ENCODE results near the gene OR8G1. TPM values are rescaled to one million over a fixed set of nuclear protein-coding genes. Genes with fewer than 3 reads are reported as not detected.

Gene OR8G1, protein sequence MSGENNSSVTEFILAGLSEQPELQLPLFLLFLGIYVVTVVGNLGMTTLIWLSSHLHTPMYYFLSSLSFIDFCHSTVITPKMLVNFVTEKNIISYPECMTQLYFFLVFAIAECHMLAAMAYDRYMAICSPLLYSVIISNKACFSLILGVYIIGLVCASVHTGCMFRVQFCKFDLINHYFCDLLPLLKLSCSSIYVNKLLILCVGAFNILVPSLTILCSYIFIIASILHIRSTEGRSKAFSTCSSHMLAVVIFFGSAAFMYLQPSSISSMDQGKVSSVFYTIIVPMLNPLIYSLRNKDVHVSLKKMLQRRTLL
- total RNA-seq (ENCODE audit: low replicate concordance), result not detected in 2 replicates

DNA sequence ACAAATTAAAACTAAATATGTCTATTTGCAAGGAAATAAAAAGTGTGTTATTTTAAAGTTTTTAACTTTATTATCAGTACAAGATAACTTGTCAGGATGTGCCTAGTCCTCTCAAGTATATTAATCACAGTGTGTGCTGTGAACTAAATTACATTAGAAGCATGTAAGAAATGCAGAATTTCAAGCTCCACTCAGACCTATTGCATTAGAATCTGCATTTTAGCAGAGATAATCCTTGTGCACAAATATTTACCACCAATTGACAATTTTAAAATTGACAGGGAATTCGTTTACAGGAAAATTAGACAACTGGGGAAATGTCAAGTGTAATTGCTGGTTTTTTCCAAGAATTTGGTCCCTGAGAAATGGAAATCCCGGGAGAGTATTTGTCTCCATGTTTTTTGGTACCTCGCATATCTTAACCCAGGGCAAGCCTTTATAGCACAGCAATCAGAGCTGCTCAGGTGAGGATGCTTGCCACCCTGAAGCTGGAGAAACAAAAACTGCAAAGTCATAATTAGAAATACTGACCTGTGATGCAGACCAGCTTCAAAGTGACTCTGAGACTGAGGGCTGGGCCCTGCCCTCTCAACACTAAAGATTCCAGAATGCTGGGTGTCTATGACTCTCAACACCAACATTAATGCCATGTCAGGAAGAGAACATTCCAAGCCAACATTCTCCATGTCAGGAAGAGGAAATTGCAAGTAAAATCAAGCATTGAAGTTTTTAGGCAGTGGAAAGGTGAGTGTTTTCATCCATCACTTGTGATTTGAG lies at the start of gene OR8G1:
TSS of gene OR8G1 (plus strand) at position 475 of the 777 bp plus-strand sequence. CDS start 8,581 bp downstream, outside the sequence.
- Histone ChIP-seq H3K36me3 (no peaks in the 10 kb centered on the region), H3K4me1 (no peaks in the 10 kb centered on the region), H3K9me3 (ENCODE audit: low read depth) (no peaks in the 10 kb centered on the region), H2AFZ (replicated peaks) (no peak within 1 kb of the TSS), H4K20me1 (ENCODE audit: low read depth) (no peaks in the 10 kb centered on the region), H3K27ac (no peak within 1 kb of the TSS), H3K79me2 (ENCODE audit: low read depth) (no peaks in the 10 kb centered on the region), H3K4me3 (no peak within 1 kb of the TSS), H3K27me3 (no peaks in the 10 kb centered on the region), H3F3A (ENCODE audit: low read depth) (no peaks in the 10 kb centered on the region), H3K4me2 (no peak within 1 kb of the TSS), H3K9ac (no peak within 1 kb of the TSS)
- no peak for DNase-seq (ENCODE audit: low spot score)
- Mint-ChIP-seq H3K27me3 (ENCODE audit: insufficient read depth, low read depth) (no peaks in the 10 kb centered on the region), H3K9me3 (no peaks in the 10 kb centered on the region), H3K27ac (no peak within 1 kb of the TSS), H3K4me1 (no peaks in the 10 kb centered on the region), H3K4me3 (no peak within 1 kb of the TSS), H3K36me3 (no peaks in the 10 kb centered on the region)
- no peak for TF ChIP-seq EZH2 (IDR thresholded peaks at IDR 0.05)
- TF ChIP-seq, protein P1, sequence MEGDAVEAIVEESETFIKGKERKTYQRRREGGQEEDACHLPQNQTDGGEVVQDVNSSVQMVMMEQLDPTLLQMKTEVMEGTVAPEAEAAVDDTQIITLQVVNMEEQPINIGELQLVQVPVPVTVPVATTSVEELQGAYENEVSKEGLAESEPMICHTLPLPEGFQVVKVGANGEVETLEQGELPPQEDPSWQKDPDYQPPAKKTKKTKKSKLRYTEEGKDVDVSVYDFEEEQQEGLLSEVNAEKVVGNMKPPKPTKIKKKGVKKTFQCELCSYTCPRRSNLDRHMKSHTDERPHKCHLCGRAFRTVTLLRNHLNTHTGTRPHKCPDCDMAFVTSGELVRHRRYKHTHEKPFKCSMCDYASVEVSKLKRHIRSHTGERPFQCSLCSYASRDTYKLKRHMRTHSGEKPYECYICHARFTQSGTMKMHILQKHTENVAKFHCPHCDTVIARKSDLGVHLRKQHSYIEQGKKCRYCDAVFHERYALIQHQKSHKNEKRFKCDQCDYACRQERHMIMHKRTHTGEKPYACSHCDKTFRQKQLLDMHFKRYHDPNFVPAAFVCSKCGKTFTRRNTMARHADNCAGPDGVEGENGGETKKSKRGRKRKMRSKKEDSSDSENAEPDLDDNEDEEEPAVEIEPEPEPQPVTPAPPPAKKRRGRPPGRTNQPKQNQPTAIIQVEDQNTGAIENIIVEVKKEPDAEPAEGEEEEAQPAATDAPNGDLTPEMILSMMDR (IDR thresholded peaks at IDR 0.05), result no peak
- no peak for TF ChIP-seq EZH2phosphoT487 (IDR thresholded peaks at IDR 0.05)

DNA sequence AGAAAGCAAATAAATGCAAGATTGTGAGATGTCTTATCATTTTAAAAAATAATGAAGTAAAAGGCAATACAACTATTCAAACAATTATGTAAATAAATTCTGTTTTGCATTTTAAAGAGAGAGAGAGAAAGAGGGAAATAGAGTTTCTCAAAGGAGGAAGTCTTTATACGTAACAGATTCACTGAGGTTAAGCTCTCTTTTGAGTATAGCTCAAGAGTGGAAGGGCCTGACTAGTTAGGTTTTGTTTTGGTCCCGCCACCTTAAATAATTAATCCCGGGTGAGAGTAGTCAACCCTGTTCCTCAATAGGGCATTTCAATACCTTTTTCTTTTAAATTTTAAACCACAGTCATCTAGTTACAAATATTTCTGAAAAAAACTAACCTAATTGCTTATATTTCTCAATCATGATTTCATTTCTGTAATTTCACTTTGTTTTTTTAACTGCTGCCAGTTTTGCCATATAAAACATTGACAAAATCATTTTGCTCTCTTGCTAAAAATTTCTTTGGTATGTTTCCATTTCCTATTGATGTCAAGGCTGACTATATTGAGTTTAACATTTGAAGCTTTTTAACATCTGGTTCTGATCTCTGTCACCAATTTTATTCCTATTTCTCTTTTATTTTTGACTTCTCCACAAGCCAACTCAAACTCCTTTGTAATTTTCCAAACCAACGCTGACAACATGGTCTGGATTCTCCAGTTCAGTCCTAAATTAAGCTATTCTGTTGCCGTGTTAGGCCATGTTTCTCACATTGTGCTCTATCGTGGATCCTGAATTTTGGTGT lies 47.5 kb upstream of the OR8G1 start:
- Histone ChIP-seq H2AFZ (replicated peaks) (no peak overlapping the region), H3K4me3 (no peak overlapping the region), H3K9ac (no peak overlapping the region), H3K27me3 (no peaks in the 10 kb centered on the region), H3K27ac (no peak overlapping the region), H4K20me1 (ENCODE audit: low read depth) (no peaks in the 10 kb centered on the region), H3F3A (ENCODE audit: low read depth) (peaks cover 28% of the 10 kb centered on the region), H3K4me1 (peaks cover 47% of the 10 kb centered on the region), H3K36me3 (no peaks in the 10 kb centered on the region), H3K79me2 (ENCODE audit: low read depth) (no peaks in the 10 kb centered on the region), H3K4me2 (peak overlapping the region; percentile 31), H3K9me3 (ENCODE audit: low read depth) (no peaks in the 10 kb centered on the region)
- TF ChIP-seq EZH2 (IDR thresholded peaks at IDR 0.05) (no peak), EZH2phosphoT487 (IDR thresholded peaks at IDR 0.05) (no peak)
- TF ChIP-seq, protein P1 (IDR thresholded peaks at IDR 0.05), result no peak
- H3K36me3 Mint-ChIP-seq, result no peaks in the 10 kb centered on the region
- DNase-seq (ENCODE audit: low spot score), result peak; percentile 34
- H3K27me3 Mint-ChIP-seq (ENCODE audit: insufficient read depth, low read depth), result no peaks in the 10 kb centered on the region
- H3K4me3 Mint-ChIP-seq, result no peak overlapping the region
- H3K27ac Mint-ChIP-seq, result no peak overlapping the region
- no peaks in the 10 kb centered on the region for H3K9me3 Mint-ChIP-seq
- peaks cover 15% of the 10 kb centered on the region for H3K4me1 Mint-ChIP-seq

DNA sequence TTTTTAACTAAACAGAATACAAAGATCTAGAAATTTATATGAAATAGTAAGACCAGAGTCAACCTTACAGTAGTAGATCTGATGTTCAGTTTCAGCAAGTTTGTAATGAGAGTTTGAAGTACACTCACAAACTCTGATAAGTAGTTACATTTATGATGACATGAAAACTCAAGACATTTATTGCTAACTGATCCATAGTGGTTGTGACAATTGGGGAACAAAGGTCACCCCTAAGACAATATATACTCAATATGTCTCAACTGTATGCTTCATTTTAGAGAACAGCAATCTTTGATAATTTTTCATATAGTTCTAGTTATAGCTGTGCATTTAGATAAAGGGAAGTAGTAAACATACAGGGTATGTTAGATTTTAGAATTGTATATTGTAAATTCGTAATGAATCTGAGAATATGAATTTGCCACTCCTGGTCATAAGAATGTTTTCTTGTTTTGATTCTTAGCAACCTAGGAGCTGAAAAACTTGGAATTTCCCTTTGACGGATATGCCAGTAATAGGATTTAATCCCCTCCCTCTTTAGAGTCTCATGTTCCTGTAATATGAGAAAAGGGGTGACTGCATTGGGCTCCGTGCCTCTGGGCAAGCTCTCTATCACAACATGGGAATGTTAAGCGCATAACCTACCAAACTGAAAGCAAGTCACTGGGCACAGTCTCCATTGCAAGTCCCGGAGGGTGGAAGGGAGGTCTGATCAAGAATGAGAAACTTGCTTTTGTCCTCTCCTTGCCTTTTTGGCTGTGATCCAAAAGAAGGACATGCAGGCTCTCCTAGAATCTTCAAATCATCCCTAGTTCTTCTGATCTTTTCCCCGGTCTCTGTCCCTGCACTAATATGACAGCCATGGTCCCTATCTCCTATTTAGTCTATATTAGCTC lies 46.4 kb upstream of the OR8G1 start:
- H3K4me1 Mint-ChIP-seq, result peaks cover 15% of the 10 kb centered on the region
- no peak overlapping the region for H3K27ac ChIP-seq
- peaks cover 23% of the 10 kb centered on the region for H3F3A ChIP-seq (ENCODE audit: low read depth)
- no peaks in the 10 kb centered on the region for H3K27me3 ChIP-seq
- H3K9me3 Mint-ChIP-seq, result peaks cover 5% of the 10 kb centered on the region
- TF ChIP-seq EZH2 (IDR thresholded peaks at IDR 0.05), result no peak
- DNase-seq (ENCODE audit: low spot score), result no peak
- no peaks in the 10 kb centered on the region for H3K79me2 ChIP-seq (ENCODE audit: low read depth)
- no peak overlapping the region for H3K4me3 Mint-ChIP-seq
- peak overlapping the region; percentile 51 for H2AFZ ChIP-seq (replicated peaks)
- peaks cover 36% of the 10 kb centered on the region for H3K4me1 ChIP-seq
- no peaks in the 10 kb centered on the region for H3K9me3 ChIP-seq (ENCODE audit: low read depth)
- H3K36me3 ChIP-seq, result no peaks in the 10 kb centered on the region
- H3K4me2 ChIP-seq, result no peak overlapping the region
- H3K4me3 ChIP-seq, result no peak overlapping the region
- H3K27me3 Mint-ChIP-seq (ENCODE audit: insufficient read depth, low read depth), result no peaks in the 10 kb centered on the region
- no peak overlapping the region for H3K27ac Mint-ChIP-seq
- H3K36me3 Mint-ChIP-seq, result no peaks in the 10 kb centered on the region
- H4K20me1 ChIP-seq (ENCODE audit: low read depth), result no peaks in the 10 kb centered on the region
- no peak overlapping the region for H3K9ac ChIP-seq

Measured in neural progenitor cell (in vitro differentiated cells).